Sigmoid colon (tissue), 7 donors: ENCODE measurements around the gene BPIFB3. TPM values are rescaled to one million over a fixed set of nuclear protein-coding genes. Genes with fewer than 3 reads are reported as not detected.

ENCODE experiments used
- DNase-seq: peaks from one replicate; pipeline ENCODE4 v3.0.0-alpha.2; 2019
- H3K27ac ChIP-seq, 4 donors: fragments of 200-600 bp; sonication (generic); one replicate each; pipeline ENCODE4 v1.5.1; 2016 to 2019; ENCODE audit warnings: mild to moderate bottlenecking in 1 of 4
- H3K27me3 ChIP-seq, 3 donors: fragments of 200-600 bp; sonication (generic); one replicate each; pipeline ENCODE4 v1.5.1; 2019; ENCODE audit warnings: mild to moderate bottlenecking in 1 of 3
- H3K36me3 ChIP-seq, 4 donors: fragments of 200-600 bp; sonication (generic); one replicate each; pipeline ENCODE4 v1.5.1; 2016 to 2019
- H3K4me1 ChIP-seq, 4 donors: fragments of 200-600 bp; sonication (generic); one replicate each; pipeline ENCODE4 v1.5.1; 2017 to 2019
- H3K4me3 ChIP-seq, 4 donors: fragments of 200-600 bp; sonication (generic); one replicate each; pipeline ENCODE4 v1.5.1; 2017 to 2019; ENCODE audit warnings: mild to moderate bottlenecking in 2 of 4, moderate library complexity in 1 of 4
- H3K9me3 ChIP-seq, 4 donors: fragments of 200-600 bp in 3 of 4; sonication (generic) in 3 of 4; one replicate each; pipeline versions ENCODE4 v1.5.1 to v1.6.1; 2013 to 2019
- EP300 ChIP-seq, 4 donors: sonication (generic); formaldehyde crosslinking; IDR thresholded peaks; one replicate each; pipeline ENCODE4 v1.6.1; 2017; ENCODE audit warnings: antibody characterized with exemption in 4 of 4
- POLR2A ChIP-seq, 2 donors: fragments of 450-650 bp; IDR thresholded peaks; one replicate each; pipeline ENCODE4 v1.6.1; 2016; ENCODE audit warnings: antibody characterized with exemption in 2 of 2, mild to moderate bottlenecking in 2 of 2, moderate library complexity in 2 of 2
- POLR2AphosphoS5 ChIP-seq, 4 donors: sonication (generic); formaldehyde crosslinking; IDR thresholded peaks; one replicate each; pipeline ENCODE4 v1.6.1; 2017; ENCODE audit warnings: antibody characterized with exemption in 4 of 4
- WGBS, 2 donors: extraction: QIAGEN DNeasy Blood & Tissue Kit; methylation state at CpG; one replicate each; pipeline ENCODE4 v1.1.7; 2013; 5-methylcytosine and 5-hydroxymethylcytosine counted together
- intact Hi-C: fragments of 100-400 bp; cut with DNase I; formaldehyde crosslinking; loops from one replicate; pipeline ENCODE4 v1.15.1; 2023
- polyA plus RNA-seq, 3 donors: library from polyadenylated mRNA; stranded (reverse); fragments of 200-250 nt; gene quantifications; one replicate each; pipeline ENCODE4 v1.2.3, GENCODE V29; 2013
- total RNA-seq, 4 donors: library from RNA; depleted of rRNA; stranded (reverse); fragments of >200 nt; gene quantifications; one replicate each; pipeline ENCODE4 v1.1.0, GENCODE V29; 2016
- TF ChIP-seq, protein P1 (sequence below), 4 experiments: fragments of 450-650 bp in 3 of 4; fragments of 200-600 bp in 1 of 4; IDR thresholded peaks; one replicate each; pipeline ENCODE4 v1.5.1; 2016 to 2019; ENCODE audit warnings: antibody characterized with exemption in 4 of 4, mild to moderate bottlenecking in 3 of 4, moderate library complexity in 2 of 4
- donor health status: healthy with polysubstance abuse.
- donor health status: Bipolar disorder and iron deficiency.
- donor health status: healthy.

The BPIFB3 gene
- total and polyA plus RNA-seq, 7 donors, result not detected

GRCh38 chr20:33031531-33031930, 22.2 kb upstream of the BPIFB3 start, which contains the start of gene BPIFB6:
TSS of gene BPIFB6 (plus strand) at chr20:33031648. CDS start at chr20:33031648, 0 bp downstream.
- TF ChIP-seq, protein P1, sequence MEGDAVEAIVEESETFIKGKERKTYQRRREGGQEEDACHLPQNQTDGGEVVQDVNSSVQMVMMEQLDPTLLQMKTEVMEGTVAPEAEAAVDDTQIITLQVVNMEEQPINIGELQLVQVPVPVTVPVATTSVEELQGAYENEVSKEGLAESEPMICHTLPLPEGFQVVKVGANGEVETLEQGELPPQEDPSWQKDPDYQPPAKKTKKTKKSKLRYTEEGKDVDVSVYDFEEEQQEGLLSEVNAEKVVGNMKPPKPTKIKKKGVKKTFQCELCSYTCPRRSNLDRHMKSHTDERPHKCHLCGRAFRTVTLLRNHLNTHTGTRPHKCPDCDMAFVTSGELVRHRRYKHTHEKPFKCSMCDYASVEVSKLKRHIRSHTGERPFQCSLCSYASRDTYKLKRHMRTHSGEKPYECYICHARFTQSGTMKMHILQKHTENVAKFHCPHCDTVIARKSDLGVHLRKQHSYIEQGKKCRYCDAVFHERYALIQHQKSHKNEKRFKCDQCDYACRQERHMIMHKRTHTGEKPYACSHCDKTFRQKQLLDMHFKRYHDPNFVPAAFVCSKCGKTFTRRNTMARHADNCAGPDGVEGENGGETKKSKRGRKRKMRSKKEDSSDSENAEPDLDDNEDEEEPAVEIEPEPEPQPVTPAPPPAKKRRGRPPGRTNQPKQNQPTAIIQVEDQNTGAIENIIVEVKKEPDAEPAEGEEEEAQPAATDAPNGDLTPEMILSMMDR (IDR thresholded peaks at IDR 0.05), result no peak
- no peak for TF ChIP-seq EP300 (IDR thresholded peaks at IDR 0.05)
- no peak for TF ChIP-seq POLR2AphosphoS5 (IDR thresholded peaks at IDR 0.05)
- TF ChIP-seq POLR2A (IDR thresholded peaks at IDR 0.05), result no peak
- 89 to 92% methylated on average over 10 of the region's 10 CpGs for WGBS, 2 donors
- no peaks in the 10 kb centered on the region for H3K27me3 ChIP-seq
- no peak within 1 kb of the TSS for H3K27ac ChIP-seq
- no peak for DNase-seq
- intact Hi-C loops, result no loop called here
- no peaks in the 10 kb centered on the region for H3K9me3 ChIP-seq
- H3K4me3 ChIP-seq, result no peak within 1 kb of the TSS
- H3K4me1 ChIP-seq, result no peaks in the 10 kb centered on the region
- no peaks in the 10 kb centered on the region for H3K36me3 ChIP-seq

DNA sequence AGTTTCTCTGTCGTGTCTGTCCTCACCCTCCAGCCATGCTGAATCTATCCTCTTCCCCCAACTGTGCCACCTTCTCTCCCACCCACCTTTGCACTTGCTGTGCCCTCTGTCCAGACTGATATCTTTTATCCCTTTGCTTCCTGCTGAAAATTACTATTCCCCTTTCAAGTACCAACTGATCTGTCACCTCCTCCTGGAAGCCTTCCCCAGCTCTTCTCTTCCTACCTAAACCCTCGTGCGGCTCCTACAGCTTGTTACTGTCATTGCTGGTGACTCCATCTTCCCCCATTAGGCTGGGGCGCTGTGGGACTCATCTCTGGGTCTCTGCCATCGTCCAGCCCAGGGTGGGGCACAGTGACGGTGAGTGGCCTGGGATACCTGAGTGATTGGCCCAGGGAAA, 21.1 kb upstream of the BPIFB3 start:
- intact Hi-C loops, result no loop called here
- H3K4me3 ChIP-seq, result no peak overlapping the region
- no peak for TF ChIP-seq POLR2AphosphoS5 (IDR thresholded peaks at IDR 0.05)
- TF ChIP-seq, protein P1 (IDR thresholded peaks at IDR 0.05), result no peak
- WGBS, 2 donors, result 68 to 83% methylated on average over 6 of the region's 6 CpGs
- no peak overlapping the region for H3K27ac ChIP-seq
- DNase-seq, result no peak
- H3K36me3 ChIP-seq, result no peaks in the 10 kb centered on the region
- H3K9me3 ChIP-seq, result no peaks in the 10 kb centered on the region
- H3K4me1 ChIP-seq, result no peaks in the 10 kb centered on the region
- no peaks in the 10 kb centered on the region for H3K27me3 ChIP-seq

DNA sequence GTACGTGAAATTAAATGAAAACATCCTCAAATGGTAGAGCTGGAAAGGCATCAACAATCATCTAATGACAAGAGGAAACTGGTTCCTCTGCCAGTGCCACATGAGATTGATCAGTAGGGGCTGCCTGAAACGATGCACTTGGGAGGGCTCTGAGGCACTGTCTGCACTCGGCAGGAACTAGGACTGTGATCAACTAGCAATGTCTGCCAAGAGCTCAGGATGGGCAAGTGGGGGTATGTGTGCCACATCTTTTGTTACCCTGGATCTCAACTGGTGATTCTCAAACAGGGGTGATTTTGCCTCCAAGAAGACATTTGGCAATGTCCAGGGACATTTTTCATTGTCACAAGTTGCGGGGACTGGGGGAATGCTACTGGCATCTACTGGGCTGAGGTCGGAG, 20.3 kb upstream of the BPIFB3 start:
- intact Hi-C loops, result no loop called here
- no peak for DNase-seq
- Histone ChIP-seq H3K4me1 (no peaks in the 10 kb centered on the region), H3K27ac (no peak overlapping the region), H3K9me3 (no peaks in the 10 kb centered on the region), H3K4me3 (no peak overlapping the region), H3K36me3 (no peaks in the 10 kb centered on the region), H3K27me3 (no peaks in the 10 kb centered on the region)
- 63 to 73% methylated on average over 5 of the region's 5 CpGs for WGBS, 2 donors
- TF ChIP-seq, protein P1 (IDR thresholded peaks at IDR 0.05), result no peak
- TF ChIP-seq POLR2A (IDR thresholded peaks at IDR 0.05), result no peak
- TF ChIP-seq EP300 (IDR thresholded peaks at IDR 0.05), result no peak
- TF ChIP-seq POLR2AphosphoS5 (IDR thresholded peaks at IDR 0.05), result no peak

GRCh38 chr20:33034115-33034514, 19.6 kb upstream of the BPIFB3 start:
- Histone ChIP-seq H3K36me3 (no peaks in the 10 kb centered on the region), H3K27me3 (no peaks in the 10 kb centered on the region), H3K27ac (no peak overlapping the region), H3K9me3 (no peaks in the 10 kb centered on the region), H3K4me1 (no peaks in the 10 kb centered on the region), H3K4me3 (no peak overlapping the region)
- WGBS, 2 donors, result 63 to 82% methylated on average over 5 of the region's 5 CpGs
- intact Hi-C loops, result no loop called here
- no peak for DNase-seq
- TF ChIP-seq POLR2A (IDR thresholded peaks at IDR 0.05), result no peak
- TF ChIP-seq EP300 (IDR thresholded peaks at IDR 0.05), result no peak
- TF ChIP-seq POLR2AphosphoS5 (IDR thresholded peaks at IDR 0.05), result no peak
- TF ChIP-seq, protein P1 (IDR thresholded peaks at IDR 0.05), result no peak

DNA sequence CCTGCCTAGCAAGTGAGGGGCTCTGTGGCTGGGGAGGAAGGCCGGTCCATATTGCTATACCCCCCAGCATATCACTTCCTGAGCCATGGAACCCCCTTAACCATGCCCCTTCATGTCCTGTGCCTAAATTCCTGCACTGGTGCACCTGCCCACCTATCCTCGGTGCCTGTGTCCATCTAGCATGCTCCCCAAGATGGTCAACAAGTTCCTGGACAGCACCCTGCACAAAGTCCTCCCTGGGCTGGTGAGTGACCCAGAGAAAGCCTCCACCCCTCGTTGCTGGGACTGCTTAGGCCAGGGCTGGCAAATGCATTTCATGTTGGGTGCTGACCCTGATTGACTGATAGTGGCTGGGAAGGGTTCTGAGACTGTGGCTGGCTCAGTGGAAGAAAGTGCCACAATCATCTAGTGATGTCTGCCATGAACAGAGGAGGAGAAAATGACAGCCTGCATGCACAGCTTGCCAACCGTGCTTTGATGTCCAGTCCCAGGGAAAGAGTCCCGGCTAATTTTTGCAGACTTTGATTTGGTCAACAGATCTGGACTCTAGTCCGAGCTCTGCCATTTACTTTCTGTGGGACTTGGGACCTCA, 18.7 kb upstream of the BPIFB3 start:
- intact Hi-C loops, result no loop called here
- H3K27ac ChIP-seq, result no peak overlapping the region
- WGBS, 2 donors, result 72 to 81% methylated on average over 6 of the region's 6 CpGs
- TF ChIP-seq, protein P1 (IDR thresholded peaks at IDR 0.05), result no peak
- no peak for TF ChIP-seq POLR2A (IDR thresholded peaks at IDR 0.05)
- no peak for TF ChIP-seq EP300 (IDR thresholded peaks at IDR 0.05)
- no peak for TF ChIP-seq POLR2AphosphoS5 (IDR thresholded peaks at IDR 0.05)
- no peaks in the 10 kb centered on the region for H3K9me3 ChIP-seq
- H3K4me3 ChIP-seq, result no peak overlapping the region
- no peaks in the 10 kb centered on the region for H3K36me3 ChIP-seq
- no peak for DNase-seq
- no peaks in the 10 kb centered on the region for H3K27me3 ChIP-seq
- no peaks in the 10 kb centered on the region for H3K4me1 ChIP-seq
